D721Med (cell line): Measurements from ENCODE around the gene OGFR.

Experiments
- DNase-seq: peaks from one replicate; pipeline ENCODE4 v3.0.0; 2011; ENCODE audit warnings: low spot score; ENCODE audit not compliant: insufficient read length
- FAIRE-seq: peaks from 2 replicates; lab custom pipeline; 2011; peaks lifted over from hg19 to GRCh38; lab: Jason Lieb, UNC
- TF ChIP-seq, protein P1 (sequence below): IDR thresholded peaks from 2 replicates; pipeline ENCODE4 v1.5.1; 2012; ENCODE audit warnings: mild to moderate bottlenecking, control low read depth; ENCODE audit not compliant: insufficient read depth; ENCODE audit errors: missing control alignments

OGFR gene

DNA sequence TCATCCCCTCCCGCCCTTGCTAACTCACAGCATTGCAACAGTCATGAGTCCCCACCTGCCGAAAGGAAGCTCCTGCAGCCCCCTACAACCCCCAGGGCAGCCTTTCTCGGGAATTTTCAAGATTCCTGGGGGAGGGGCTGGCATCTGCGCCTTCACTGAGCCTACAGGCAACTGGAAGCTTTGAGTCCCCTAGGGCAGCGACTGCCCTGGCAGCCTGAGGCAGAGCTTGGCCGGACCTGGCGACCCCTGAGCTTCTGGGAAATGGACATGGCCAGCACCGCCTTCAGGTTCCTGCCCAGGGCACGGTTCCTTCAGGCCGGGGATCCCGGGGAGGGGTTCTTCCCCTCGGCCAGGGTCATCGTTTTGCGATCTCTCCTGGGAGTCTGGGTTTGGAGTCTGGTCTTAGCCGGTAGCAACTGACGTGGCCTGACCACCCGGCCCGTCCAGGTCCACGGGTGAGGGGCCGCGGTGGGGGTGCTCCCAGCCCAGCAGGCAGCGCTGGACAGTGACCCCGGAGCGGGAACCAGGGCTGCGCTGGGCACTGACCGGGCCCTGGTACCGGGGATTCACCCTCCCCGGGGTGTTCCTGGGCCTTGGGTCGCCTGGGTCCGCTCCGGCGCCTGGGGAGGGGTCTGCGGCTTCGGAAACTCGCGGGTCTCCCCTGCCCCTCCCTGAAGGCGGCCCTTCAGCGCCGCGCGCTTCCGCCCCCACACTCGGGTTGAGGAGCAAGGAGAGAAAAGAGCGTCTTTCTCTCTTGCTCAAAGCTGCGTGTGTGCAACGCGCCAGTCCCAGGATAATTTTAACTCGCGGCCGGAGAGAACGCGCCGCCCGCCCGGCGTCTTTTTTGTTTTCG is 11.6 kb downstream of the OGFR start:
- DNase-seq: no peak
- FAIRE-seq: no peak
- TF ChIP-seq, protein P1, sequence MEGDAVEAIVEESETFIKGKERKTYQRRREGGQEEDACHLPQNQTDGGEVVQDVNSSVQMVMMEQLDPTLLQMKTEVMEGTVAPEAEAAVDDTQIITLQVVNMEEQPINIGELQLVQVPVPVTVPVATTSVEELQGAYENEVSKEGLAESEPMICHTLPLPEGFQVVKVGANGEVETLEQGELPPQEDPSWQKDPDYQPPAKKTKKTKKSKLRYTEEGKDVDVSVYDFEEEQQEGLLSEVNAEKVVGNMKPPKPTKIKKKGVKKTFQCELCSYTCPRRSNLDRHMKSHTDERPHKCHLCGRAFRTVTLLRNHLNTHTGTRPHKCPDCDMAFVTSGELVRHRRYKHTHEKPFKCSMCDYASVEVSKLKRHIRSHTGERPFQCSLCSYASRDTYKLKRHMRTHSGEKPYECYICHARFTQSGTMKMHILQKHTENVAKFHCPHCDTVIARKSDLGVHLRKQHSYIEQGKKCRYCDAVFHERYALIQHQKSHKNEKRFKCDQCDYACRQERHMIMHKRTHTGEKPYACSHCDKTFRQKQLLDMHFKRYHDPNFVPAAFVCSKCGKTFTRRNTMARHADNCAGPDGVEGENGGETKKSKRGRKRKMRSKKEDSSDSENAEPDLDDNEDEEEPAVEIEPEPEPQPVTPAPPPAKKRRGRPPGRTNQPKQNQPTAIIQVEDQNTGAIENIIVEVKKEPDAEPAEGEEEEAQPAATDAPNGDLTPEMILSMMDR: no peak

DNA sequence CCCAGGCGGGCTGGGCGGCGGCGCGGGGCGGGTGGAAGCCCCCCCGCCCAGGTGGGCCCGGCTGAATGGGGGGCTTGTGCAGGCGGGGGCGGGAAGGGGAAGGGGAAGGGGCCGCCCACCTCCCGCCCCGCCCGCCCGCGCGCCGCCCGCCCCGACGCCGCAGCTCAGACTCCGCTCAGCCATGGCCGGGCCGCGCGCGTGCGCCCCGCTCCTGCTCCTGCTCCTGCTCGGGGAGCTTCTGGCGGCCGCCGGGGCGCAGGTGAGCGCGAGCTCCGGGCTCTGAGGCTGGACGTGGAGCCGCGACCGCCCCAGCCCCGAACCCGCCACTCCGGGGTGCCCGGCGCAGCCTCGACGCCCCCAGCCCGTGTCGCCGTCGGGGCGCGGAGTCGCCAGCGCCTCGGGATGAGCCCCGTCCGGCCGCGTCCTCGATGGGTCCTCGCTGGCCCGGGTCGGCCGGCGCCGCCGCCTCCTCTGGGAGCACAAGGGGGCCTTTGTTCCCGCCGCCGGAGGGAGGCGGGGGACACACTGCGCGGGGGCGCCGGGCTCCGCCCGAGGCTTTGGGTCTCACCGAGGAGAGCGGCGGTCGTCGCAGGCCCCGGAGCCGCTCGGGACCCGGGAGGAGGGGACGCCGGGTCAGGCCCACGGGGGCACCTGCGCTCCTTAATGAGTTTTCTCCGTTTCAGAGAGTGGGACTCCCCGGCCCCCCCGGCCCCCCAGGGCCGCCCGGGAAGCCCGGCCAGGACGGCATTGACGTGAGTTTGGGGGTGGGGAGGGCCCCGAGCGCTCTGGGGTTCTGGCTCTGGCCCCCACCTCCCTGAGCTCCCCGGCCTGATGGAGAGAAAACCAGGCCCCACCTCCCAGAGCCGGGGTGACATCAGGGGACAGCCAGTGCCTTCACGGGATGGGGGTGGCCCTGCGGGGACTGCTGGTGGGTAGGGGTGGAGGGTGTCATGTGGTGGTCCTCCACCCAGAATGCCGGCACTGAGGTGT is 12.5 kb downstream of the OGFR start, which contains the start of gene COL9A3:
Gene COL9A3, plus strand, starts transcription at position 167 of the 990 bp plus-strand sequence. Its CDS starts 15 bp downstream, at position 182.
- DNase-seq: no peak

DNA sequence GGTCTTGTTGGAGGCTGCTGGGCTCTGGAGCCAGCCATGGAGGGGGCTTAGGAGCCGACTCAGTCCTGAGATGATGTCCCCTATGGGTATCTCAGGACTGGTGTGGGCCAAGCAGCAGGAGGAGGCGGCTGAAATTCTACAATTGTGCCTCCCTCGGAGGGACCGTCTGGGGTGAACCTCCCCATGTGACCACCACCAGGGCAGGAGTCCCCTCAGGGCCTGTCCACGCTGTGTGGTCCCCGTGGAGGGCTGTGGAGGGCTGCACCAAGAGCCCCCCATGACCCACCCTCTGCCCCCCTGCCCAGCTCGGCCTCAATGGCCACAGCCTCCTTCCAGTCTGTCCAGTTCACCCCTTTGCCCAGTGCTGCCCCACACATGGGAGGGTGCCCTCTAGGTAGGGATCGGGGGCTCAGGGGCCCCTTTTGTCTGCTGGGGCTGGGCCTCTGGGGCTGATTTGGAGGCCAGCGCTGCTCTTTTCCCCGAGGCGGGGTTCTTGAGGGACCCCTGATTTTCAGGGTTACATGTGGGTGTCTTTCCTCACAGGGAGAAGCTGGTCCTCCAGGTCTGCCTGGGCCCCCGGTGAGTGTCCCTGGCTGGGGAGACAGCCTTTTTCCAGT is 13.4 kb downstream of the OGFR start:
- no peak for FAIRE-seq
- no peak for DNase-seq
- TF ChIP-seq, protein P1: no peak

More for the DNA sequence above, 12.5 kb downstream of the OGFR start, which contains the start of gene COL9A3:
- TF ChIP-seq, protein P1: no peak
- FAIRE-seq: no peak

DNA sequence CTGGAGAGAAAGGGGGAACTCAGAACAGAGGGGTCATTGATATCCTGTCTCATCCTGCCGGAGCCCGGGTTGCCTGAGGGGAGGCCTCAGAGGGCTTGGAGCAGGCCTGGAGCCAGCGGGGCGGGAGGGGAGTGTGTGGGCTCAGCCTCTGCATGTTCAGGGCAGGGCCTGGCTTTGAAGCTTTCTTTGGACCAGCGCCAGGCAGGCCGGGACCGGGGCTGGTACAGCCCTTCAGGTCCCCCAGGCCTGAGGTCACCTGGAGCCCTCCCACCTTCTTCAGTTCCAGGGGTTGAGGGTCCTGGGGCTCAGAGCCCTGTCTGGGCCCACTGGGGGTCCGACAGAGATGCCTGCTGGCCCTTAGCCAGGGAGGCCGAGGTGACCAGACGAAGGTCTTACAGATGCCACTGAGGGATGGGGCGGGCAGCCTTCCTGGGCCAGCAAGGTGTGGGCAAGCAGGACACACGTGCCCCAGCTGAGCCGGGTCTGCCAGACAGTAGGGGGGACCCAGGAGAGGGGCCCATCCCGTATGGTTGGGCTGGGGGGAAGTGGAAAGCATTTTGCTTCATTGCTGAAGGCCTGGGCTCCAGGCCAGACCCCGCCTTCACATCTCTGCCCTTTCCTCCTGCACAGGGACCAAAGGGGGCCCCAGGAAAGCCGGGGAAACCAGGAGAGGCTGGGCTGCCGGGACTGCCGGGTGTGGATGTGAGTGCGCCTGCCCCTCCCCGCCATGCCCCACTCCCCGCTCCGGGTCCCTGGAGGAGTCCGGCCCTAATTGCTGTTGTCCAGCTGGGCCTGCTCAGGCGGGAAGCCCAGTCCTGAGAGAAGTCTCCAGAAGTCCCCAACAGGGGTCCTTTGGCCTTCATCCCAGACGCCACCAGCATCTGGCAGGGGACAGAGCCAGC is 14.2 kb downstream of the OGFR start:
- DNase-seq: no peak
- FAIRE-seq: no peak
- TF ChIP-seq, protein P1: no peak

DNA sequence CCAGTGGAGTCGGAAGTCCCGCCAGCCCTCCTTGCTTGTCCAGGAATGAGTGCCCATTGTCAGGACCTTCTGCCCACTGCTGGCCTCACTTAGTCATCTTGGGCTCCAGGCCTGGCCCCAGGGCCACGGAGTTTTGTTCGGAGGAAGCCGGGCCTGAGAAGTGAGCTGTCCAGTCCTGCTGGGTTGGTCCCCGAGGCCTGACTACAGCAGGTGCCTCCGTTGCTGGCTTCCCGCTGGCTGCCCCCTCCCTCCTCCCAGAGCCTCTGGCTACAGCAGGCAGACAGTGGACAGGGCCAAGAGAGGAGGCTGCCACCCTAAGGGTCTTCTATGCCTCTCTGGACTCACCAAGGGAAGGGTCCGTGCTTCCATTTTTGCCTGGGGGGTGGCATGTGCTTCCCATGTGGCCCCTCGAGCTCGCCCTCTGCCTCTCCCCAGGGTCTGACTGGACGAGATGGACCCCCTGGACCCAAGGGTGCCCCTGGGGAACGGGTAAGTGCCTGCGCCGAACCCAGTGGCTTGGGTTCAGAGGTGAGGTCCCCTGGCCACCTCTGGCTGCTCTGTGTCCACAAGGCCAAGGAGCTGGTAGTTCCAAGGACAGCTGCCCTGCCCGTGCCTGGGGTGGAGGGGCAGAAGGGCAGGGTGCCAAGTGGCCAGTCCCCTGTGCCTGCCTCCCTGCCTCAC is 15.0 kb downstream of the OGFR start:
- no peak for FAIRE-seq
- DNase-seq: no peak
- TF ChIP-seq, protein P1: no peak
